Measurements from ENCODE around the gene FOXJ1. TPM values are rescaled to one million over a fixed set of nuclear protein-coding genes. Genes with fewer than 3 reads are reported as not detected.

The FOXJ1 gene
- total RNA-seq, 1 donor = 4.6 TPM

GRCh38 chr17:76161619-76162266 is 20.7 kb upstream of the FOXJ1 start:
- no peak for DNase-seq (ENCODE audit: low read depth in 2 of 3, low spot score in 2 of 3)

- DNase-seq (ENCODE audit: low read depth in 2 of 3, low spot score in 2 of 3) = no peak
Observed at GRCh38 chr17:76160896-76161528, 20.0 kb upstream of the FOXJ1 start.

- DNase-seq (ENCODE audit: low read depth in 2 of 3, low spot score in 2 of 3) = no peak
Observed at GRCh38 chr17:76159157-76159556, 18.1 kb upstream of the FOXJ1 start.

- DNase-seq (ENCODE audit: low read depth in 2 of 3, low spot score in 2 of 3) = no peak
Observed at GRCh38 chr17:76157759-76158158, 16.7 kb upstream of the FOXJ1 start.

- no peak for DNase-seq (ENCODE audit: low read depth in 2 of 3, low spot score in 2 of 3)
Observed at GRCh38 chr17:76156662-76156991, 15.6 kb upstream of the FOXJ1 start.

- DNase-seq (ENCODE audit: low read depth in 2 of 3, low spot score in 2 of 3) = no peak
Observed at GRCh38 chr17:76155988-76156661, 15.1 kb upstream of the FOXJ1 start.

GRCh38 chr17:76154936-76155845 is 14.1 kb upstream of the FOXJ1 start:
- DNase-seq (ENCODE audit: low read depth in 2 of 3, low spot score in 2 of 3) = no peak

- no peak for DNase-seq (ENCODE audit: low read depth in 2 of 3, low spot score in 2 of 3)
Observed at GRCh38 chr17:76154292-76154691, 13.2 kb upstream of the FOXJ1 start.

- no peak for DNase-seq (ENCODE audit: low read depth in 2 of 3, low spot score in 2 of 3)
Observed at GRCh38 chr17:76153640-76154039, 12.6 kb upstream of the FOXJ1 start.

GRCh38 chr17:76153202-76153601 is 12.2 kb upstream of the FOXJ1 start:
- DNase-seq (ENCODE audit: low read depth in 2 of 3, low spot score in 2 of 3) = no peak

GRCh38 chr17:76152591-76152990 is 11.5 kb upstream of the FOXJ1 start:
- no peak for DNase-seq (ENCODE audit: low read depth in 2 of 3, low spot score in 2 of 3)

- DNase-seq (ENCODE audit: low read depth in 2 of 3, low spot score in 2 of 3) = no peak
Observed at GRCh38 chr17:76151896-76152454, 10.9 kb upstream of the FOXJ1 start.

- no peak for DNase-seq (ENCODE audit: low read depth in 2 of 3, low spot score in 2 of 3)
Observed at GRCh38 chr17:76150712-76151622, 9.9 kb upstream of the FOXJ1 start.

- DNase-seq (ENCODE audit: low read depth in 2 of 3, low spot score in 2 of 3) = no peak
Observed at GRCh38 chr17:76149214-76149613, 8.2 kb upstream of the FOXJ1 start.

GRCh38 chr17:76148015-76148326 is 6.9 kb upstream of the FOXJ1 start:
- no peak for DNase-seq (ENCODE audit: low read depth in 2 of 3, low spot score in 2 of 3)

GRCh38 chr17:76147211-76148014 is 6.4 kb upstream of the FOXJ1 start:
- DNase-seq (ENCODE audit: low read depth in 2 of 3, low spot score in 2 of 3) = no peak

GRCh38 chr17:76146053-76146851 is 5.2 kb upstream of the FOXJ1 start:
- no peak for DNase-seq (ENCODE audit: low read depth in 2 of 3, low spot score in 2 of 3)
